ENCODE measurements around the gene JMY. TPM values are rescaled to one million over a fixed set of nuclear protein-coding genes. Genes with fewer than 3 reads are reported as not detected.
"Not testable (repeated sequence)": the region's sequence is repeated elsewhere in the genome, so short reads cannot be mapped to it uniquely, and the experiment has no call there.

JMY gene
- total RNA-seq, 5 donors from 2014 or later (not counting 1 experiment from before 2014, with no cell fraction given) = 18.0 to 45.3 (median 21.1) TPM

DNA sequence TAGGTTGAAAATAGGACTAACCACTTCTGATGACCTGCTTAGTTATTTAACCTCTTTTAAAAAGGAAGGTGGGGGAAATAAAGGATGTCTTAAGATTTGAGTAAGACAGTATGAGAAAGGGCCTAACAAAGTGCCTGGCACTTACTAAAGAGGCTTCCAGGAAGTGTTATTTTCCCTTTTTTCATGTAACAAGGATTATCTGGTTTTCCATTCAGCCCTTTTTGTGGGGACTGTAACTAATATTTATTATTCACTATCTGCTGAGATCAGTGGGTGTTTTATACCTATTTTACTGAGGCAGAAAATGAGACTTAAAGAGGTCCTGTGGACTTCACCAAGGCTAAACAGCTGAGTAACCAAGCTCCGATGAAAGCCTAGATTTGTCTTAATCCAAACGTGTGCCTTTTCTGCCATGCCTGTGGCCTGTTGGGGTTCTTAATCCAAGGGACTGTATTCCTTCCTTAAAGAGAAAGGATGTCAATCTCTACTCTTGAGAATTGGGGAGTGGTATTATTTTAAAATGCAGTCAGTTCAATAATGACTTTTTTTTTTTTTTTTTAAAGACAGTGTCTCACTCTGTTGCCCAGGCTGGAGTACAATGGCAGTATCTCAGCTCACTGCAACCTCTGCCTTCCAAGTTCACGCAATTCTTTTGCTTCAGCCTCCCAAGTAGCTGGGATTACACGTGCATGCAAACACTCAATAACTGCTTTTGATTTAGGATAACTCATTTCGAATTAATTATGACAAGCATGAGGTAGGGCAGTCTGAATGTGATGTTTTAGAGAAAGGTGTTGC lies 6.5 kb downstream of the JMY start:
- Mint-ChIP-seq H3K4me3 (peak overlapping the region; percentile 54 to 96 (median 55)), H3K27me3 (no peaks in the 10 kb centered on the region), H3K36me3 (peaks cover 16% of the 10 kb centered on the region), H3K4me1 (peaks cover 81 to 85% (median 84%) of the 10 kb centered on the region in 3 donors), H3K9me3 (no peaks in the 10 kb centered on the region), H3K27ac (peak overlapping the region in 1 of 2 donors; percentile 3)
- Histone ChIP-seq H3K4me3 (ENCODE audit: control insufficient read depth in 1 of 2, extremely low read depth in 1 of 2, low read length in 1 of 2) (no peak overlapping the region), H3K36me3 (ENCODE audit: control insufficient read depth in 2 of 2, extremely low read depth in 1 of 2, insufficient read depth in 1 of 2, low read length in 1 of 2) (no peaks in the 10 kb centered on the region), H3K27me3 (replicated peaks in 1 of 2; ENCODE audit: control insufficient read depth in 2 of 2, extremely low read depth in 1 of 2, insufficient read depth in 2 of 2, low read length in 1 of 2) (no peaks in the 10 kb centered on the region), H3K27ac (ENCODE audit: low read length) (no peak overlapping the region), H3K4me1 (ENCODE audit: control insufficient read depth in 1 of 2, extremely low read depth in 1 of 2, insufficient read depth in 2 of 2, low read length in 2 of 2) (peaks cover 24 to 42% of the 10 kb centered on the region in 2 experiments), H3K9me3 (no peaks in the 10 kb centered on the region)
- ATAC-seq (replicated peaks in 1 of 4) (no peak), DNase-seq (no peak)
- 86% methylated on average over 4 of the region's 5 CpGs for WGBS (ENCODE audit: insufficient coverage)
- ChIA-PET POLR2A (interaction anchor here (0.6 kb wide), 3 partner anchors 43 to 1483 kb away, joined by 4 to 11 read pairs (median 5); no protein-coding TSS in a partner anchor), CTCF (interaction anchor here (0.7 to 1.0 kb wide), 2 partner anchors 63 to 109 kb away, joined by 3 read pairs; no protein-coding TSS in a partner anchor)

DNA sequence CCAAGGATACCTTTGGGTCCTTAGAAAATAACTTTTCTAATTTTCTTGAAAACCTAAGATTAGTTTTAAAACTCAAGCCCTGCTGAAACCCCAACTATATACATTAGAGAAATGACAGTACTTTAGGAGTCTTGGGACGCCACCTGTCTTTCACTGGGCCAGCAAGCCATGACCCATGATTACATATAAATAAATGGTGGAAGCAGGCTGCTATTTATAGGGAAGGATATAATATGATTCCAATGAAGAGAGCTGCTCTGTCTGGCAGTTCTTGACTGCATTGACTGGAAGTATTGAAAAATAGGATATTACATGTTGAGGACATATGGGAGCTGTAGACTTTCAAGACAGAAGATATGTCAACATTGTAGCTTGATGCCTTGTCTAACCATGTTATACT lies 7.3 kb downstream of the JMY start:
- no peaks in the 10 kb centered on the region for H3K9me3 Mint-ChIP-seq
- ATAC-seq (replicated peaks in 1 of 4) (no peak), DNase-seq (no peak)
- no CpG with 5 or more reads among the region's 1 CpG for WGBS (ENCODE audit: insufficient coverage)
- peak overlapping the region in 1 of 3 donors; percentile 96 for H3K4me3 Mint-ChIP-seq
- Histone ChIP-seq H3K27ac (ENCODE audit: low read length) (no peak overlapping the region), H3K27me3 (replicated peaks in 1 of 2; ENCODE audit: control insufficient read depth in 2 of 2, extremely low read depth in 1 of 2, insufficient read depth in 2 of 2, low read length in 1 of 2) (no peaks in the 10 kb centered on the region), H3K9me3 (no peaks in the 10 kb centered on the region), H3K4me3 (ENCODE audit: control insufficient read depth in 1 of 2, extremely low read depth in 1 of 2, low read length in 1 of 2) (no peak overlapping the region), H3K4me1 (ENCODE audit: control insufficient read depth in 1 of 2, extremely low read depth in 1 of 2, insufficient read depth in 2 of 2, low read length in 2 of 2) (peaks cover 23 to 42% of the 10 kb centered on the region in 2 experiments), H3K36me3 (ENCODE audit: control insufficient read depth in 2 of 2, extremely low read depth in 1 of 2, insufficient read depth in 1 of 2, low read length in 1 of 2) (no peaks in the 10 kb centered on the region)
- H3K4me1 Mint-ChIP-seq = peaks cover 75 to 82% (median 79%) of the 10 kb centered on the region in 3 donors
- ChIA-PET POLR2A (interaction anchor here in 1 of 2 donors (0.6 kb wide), 3 partner anchors 42 to 1482 kb away, joined by 3 to 5 read pairs (median 4); no protein-coding TSS in a partner anchor), CTCF (interaction anchor here in 1 of 2 donors (0.7 to 0.9 kb wide), 2 partner anchors 11 to 63 kb away, joined by 3 read pairs; no protein-coding TSS in a partner anchor)
- H3K27me3 Mint-ChIP-seq = no peaks in the 10 kb centered on the region
- peaks cover 16% of the 10 kb centered on the region for H3K36me3 Mint-ChIP-seq
- no peak overlapping the region for H3K27ac Mint-ChIP-seq

DNA sequence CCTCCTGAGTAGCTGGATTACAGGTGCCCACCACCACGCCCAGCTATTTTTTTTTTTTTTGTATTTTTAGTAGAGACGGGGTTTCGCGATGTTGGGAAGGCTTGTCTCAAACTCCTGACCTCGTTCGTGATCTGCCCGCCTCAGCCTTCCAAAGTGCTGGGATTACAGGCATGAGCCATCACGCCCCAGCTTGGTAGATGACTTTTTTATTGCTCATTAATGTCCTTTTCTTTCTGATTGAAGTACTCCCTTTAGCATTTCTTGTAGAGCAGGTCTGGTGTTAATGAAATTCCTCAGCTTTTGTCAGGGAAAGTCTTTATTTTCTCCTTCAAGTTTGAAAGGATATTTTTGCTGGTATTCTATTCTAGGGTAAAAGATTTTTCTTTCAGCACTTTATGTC lies 18.1 kb downstream of the JMY start:
- H3K27ac Mint-ChIP-seq; H3K36me3 ChIP-seq (ENCODE audit: control insufficient read depth in 2 of 2, extremely low read depth in 1 of 2, insufficient read depth in 1 of 2, low read length in 1 of 2); H3K27me3 ChIP-seq (replicated peaks in 1 of 2; ENCODE audit: control insufficient read depth in 2 of 2, extremely low read depth in 1 of 2, insufficient read depth in 2 of 2, low read length in 1 of 2); H3K9me3 Mint-ChIP-seq; ATAC-seq (replicated peaks in 1 of 4); H3K27ac ChIP-seq (ENCODE audit: low read length); H3K27me3 Mint-ChIP-seq; DNase-seq; H3K9me3 ChIP-seq; H3K4me3 ChIP-seq (ENCODE audit: control insufficient read depth in 1 of 2, extremely low read depth in 1 of 2, low read length in 1 of 2): not testable (repeated sequence)
- Mint-ChIP-seq H3K4me1 (peaks cover 67 to 71% (median 69%) of the 10 kb centered on the region in 3 donors), H3K36me3 (peaks cover 24% of the 10 kb centered on the region), H3K4me3 (peak overlapping the region in 1 of 3 donors; percentile 37)
- ChIA-PET CTCF (interaction anchor here (0.6 to 1.2 kb wide), 4 partner anchors 8 to 604 kb away, joined by 3 to 9 read pairs (median 4); no protein-coding TSS in a partner anchor), POLR2A (interaction anchor here (0.6 to 1.0 kb wide), 2 partner anchors 17 to 18 kb away, joined by 4 read pairs; no protein-coding TSS in a partner anchor)
- H3K4me1 ChIP-seq (ENCODE audit: control insufficient read depth in 1 of 2, extremely low read depth in 1 of 2, insufficient read depth in 2 of 2, low read length in 2 of 2) = peaks cover 0 to 27% of the 10 kb centered on the region in 2 experiments
- no CpG with 5 or more reads among the region's 8 CpGs for WGBS (ENCODE audit: insufficient coverage)

DNA sequence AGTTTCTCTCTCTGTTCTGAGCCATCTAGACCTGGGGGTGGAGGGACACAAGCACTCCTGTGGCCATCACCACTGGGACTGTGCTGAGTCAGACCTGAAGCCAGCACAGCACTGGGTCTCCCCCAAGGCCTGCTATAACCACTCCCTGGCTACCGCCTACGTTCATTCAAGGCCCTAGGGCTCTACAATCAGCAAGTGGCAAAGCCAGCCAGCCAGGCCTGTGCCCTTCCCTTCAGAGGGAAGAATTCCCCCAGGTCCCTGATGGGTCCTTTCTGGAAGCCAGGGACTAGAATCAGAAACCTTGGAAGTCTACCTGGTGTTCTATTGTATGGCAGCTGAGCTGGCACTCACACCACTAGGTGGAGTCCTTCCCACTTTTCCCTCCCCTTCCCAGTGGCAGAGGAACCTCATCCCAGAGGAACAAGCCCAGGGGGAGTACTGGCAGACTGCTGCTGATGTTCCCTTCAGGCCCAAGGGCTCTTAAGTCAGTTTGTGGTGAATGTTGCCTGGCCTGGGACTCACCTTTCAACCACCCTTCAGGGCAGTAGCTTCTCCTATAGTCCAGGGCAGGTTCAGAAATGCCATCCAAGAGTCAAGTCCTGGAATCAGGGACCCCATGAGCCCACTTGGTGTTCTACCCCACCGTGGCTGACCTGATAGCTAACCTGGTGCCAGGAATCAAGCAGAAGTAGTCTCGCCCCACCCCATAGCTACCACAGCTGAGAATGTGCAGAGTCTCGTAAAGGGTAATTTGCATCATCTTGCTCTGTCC lies 20.0 kb downstream of the JMY start:
- Histone ChIP-seq H3K36me3 (ENCODE audit: control insufficient read depth in 2 of 2, extremely low read depth in 1 of 2, insufficient read depth in 1 of 2, low read length in 1 of 2) (peaks cover 0 to 6% of the 10 kb centered on the region in 2 donors), H3K4me1 (ENCODE audit: control insufficient read depth in 1 of 2, extremely low read depth in 1 of 2, insufficient read depth in 2 of 2, low read length in 2 of 2) (peaks cover 0 to 40% of the 10 kb centered on the region in 2 experiments), H3K27ac (ENCODE audit: low read length) (no peak overlapping the region), H3K9me3 (no peaks in the 10 kb centered on the region), H3K4me3 (ENCODE audit: control insufficient read depth in 1 of 2, extremely low read depth in 1 of 2, low read length in 1 of 2) (no peak overlapping the region), H3K27me3 (replicated peaks in 1 of 2; ENCODE audit: control insufficient read depth in 2 of 2, extremely low read depth in 1 of 2, insufficient read depth in 2 of 2, low read length in 1 of 2) (no peaks in the 10 kb centered on the region)
- H3K27me3 Mint-ChIP-seq = no peaks in the 10 kb centered on the region
- H3K27ac Mint-ChIP-seq = no peak overlapping the region
- no peak for DNase-seq
- ATAC-seq (replicated peaks in 1 of 4) = no peak
- peaks cover 58 to 62% (median 61%) of the 10 kb centered on the region in 3 donors for H3K4me1 Mint-ChIP-seq
- H3K9me3 Mint-ChIP-seq = no peaks in the 10 kb centered on the region
- CTCF ChIA-PET = no interaction called here
- WGBS (ENCODE audit: insufficient coverage) = 71% methylated on average over 3 of the region's 5 CpGs
- H3K36me3 Mint-ChIP-seq = peaks cover 24% of the 10 kb centered on the region
- H3K4me3 Mint-ChIP-seq = peak overlapping the region in 1 of 3 donors; percentile 37
- POLR2A ChIA-PET = interaction anchor here in 1 of 2 donors (0.6 kb wide), 1 partner anchor 25 kb away, joined by 3 read pairs; no protein-coding TSS in a partner anchor

DNA sequence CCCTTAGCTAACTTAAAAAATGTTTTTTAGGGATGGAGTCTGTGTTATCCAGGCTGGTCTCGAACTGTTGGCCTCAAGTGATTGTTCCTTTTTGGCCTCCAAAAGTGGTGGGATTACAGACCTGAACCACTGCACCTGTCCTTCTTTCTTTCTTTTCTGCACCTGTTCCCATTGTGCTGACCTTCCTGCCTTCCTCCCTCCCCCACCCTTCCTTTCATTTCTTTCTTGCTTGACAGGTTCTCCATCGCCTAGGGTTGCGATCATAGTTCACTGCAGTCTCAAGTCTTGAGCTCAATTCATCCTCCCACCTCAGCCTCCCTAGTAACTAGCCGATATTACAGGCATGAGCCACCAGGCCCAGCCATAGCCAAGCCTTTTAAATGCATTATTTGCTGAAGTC lies 20.6 kb downstream of the JMY start:
- no peaks in the 10 kb centered on the region for H3K9me3 Mint-ChIP-seq
- no peak overlapping the region for H3K27ac ChIP-seq (ENCODE audit: low read length)
- no peaks in the 10 kb centered on the region for H3K27me3 Mint-ChIP-seq
- H3K27ac Mint-ChIP-seq = no peak overlapping the region
- POLR2A ChIA-PET = no interaction called here
- 98% methylated on average over 4 of the region's 4 CpGs for WGBS (ENCODE audit: insufficient coverage)
- no peaks in the 10 kb centered on the region for H3K9me3 ChIP-seq
- H3K4me3 ChIP-seq (ENCODE audit: control insufficient read depth in 1 of 2, extremely low read depth in 1 of 2, low read length in 1 of 2) = no peak overlapping the region
- H3K36me3 ChIP-seq (ENCODE audit: control insufficient read depth in 2 of 2, extremely low read depth in 1 of 2, insufficient read depth in 1 of 2, low read length in 1 of 2) = peaks cover 0 to 6% of the 10 kb centered on the region in 2 donors
- peaks cover 0 to 43% of the 10 kb centered on the region in 2 experiments for H3K4me1 ChIP-seq (ENCODE audit: control insufficient read depth in 1 of 2, extremely low read depth in 1 of 2, insufficient read depth in 2 of 2, low read length in 2 of 2)
- peaks cover 24% of the 10 kb centered on the region for H3K36me3 Mint-ChIP-seq
- H3K4me3 Mint-ChIP-seq = peak overlapping the region in 1 of 3 donors; percentile 29
- no peaks in the 10 kb centered on the region for H3K27me3 ChIP-seq (replicated peaks in 1 of 2; ENCODE audit: control insufficient read depth in 2 of 2, extremely low read depth in 1 of 2, insufficient read depth in 2 of 2, low read length in 1 of 2)
- CTCF ChIA-PET = interaction anchor here (0.6 to 0.7 kb wide), 2 partner anchors 343 to 1051 kb away, joined by 7 to 9 read pairs; no protein-coding TSS in a partner anchor
- ATAC-seq (replicated peaks in 1 of 4) (no peak), DNase-seq (no peak)
- peaks cover 60 to 64% (median 61%) of the 10 kb centered on the region in 3 donors for H3K4me1 Mint-ChIP-seq

DNA sequence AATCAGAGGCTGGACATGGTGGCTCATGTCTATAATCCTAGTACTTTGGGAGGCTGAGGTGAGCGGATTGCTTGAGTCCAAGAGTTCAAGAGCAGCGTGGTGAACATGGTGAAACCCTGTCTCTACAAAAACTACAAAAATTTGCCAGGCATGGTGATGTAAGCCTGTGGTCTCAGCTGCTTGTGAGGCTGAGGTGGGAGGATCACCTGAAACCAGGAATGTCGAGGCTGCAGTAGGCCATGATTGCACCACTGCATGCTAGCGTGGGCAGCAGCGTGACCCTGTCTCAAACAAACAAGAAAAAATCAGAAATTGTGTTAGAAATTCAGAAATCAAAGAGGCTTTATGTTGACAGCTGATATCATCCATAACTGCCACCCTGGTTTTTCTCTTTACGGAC lies 21.4 kb downstream of the JMY start:
- DNase-seq (no peak), ATAC-seq (replicated peaks in 1 of 4) (no peak)
- no peaks in the 10 kb centered on the region for H3K9me3 ChIP-seq
- Mint-ChIP-seq H3K4me1 (peaks cover 62 to 68% (median 63%) of the 10 kb centered on the region in 3 donors), H3K27me3 (no peaks in the 10 kb centered on the region), H3K27ac (no peak overlapping the region), H3K4me3 (no peak overlapping the region), H3K36me3 (peaks cover 20% of the 10 kb centered on the region), H3K9me3 (no peaks in the 10 kb centered on the region)
- H3K27ac ChIP-seq (ENCODE audit: low read length) = no peak overlapping the region
- ChIA-PET CTCF (interaction anchor here (0.6 to 0.7 kb wide), 3 partner anchors 300 to 1051 kb away, joined by 3 to 9 read pairs (median 7); no protein-coding TSS in a partner anchor), POLR2A (interaction anchor here in 1 of 2 donors (0.7 kb wide), 1 partner anchor 135 kb away, joined by 4 read pairs; no protein-coding TSS in a partner anchor)
- peaks cover 0 to 6% of the 10 kb centered on the region in 2 donors for H3K36me3 ChIP-seq (ENCODE audit: control insufficient read depth in 2 of 2, extremely low read depth in 1 of 2, insufficient read depth in 1 of 2, low read length in 1 of 2)
- no peak overlapping the region for H3K4me3 ChIP-seq (ENCODE audit: control insufficient read depth in 1 of 2, extremely low read depth in 1 of 2, low read length in 1 of 2)
- 86% methylated on average over 4 of the region's 6 CpGs for WGBS (ENCODE audit: insufficient coverage)
- no peaks in the 10 kb centered on the region for H3K27me3 ChIP-seq (replicated peaks in 1 of 2; ENCODE audit: control insufficient read depth in 2 of 2, extremely low read depth in 1 of 2, insufficient read depth in 2 of 2, low read length in 1 of 2)
- H3K4me1 ChIP-seq (ENCODE audit: control insufficient read depth in 1 of 2, extremely low read depth in 1 of 2, insufficient read depth in 2 of 2, low read length in 2 of 2) = peaks cover 0 to 43% of the 10 kb centered on the region in 2 experiments

Data from T-cell (primary cell).